H1 (cell line): Measurements from ENCODE around the gene TWIST1. TPM values are rescaled to one million over a fixed set of nuclear protein-coding genes. Genes with fewer than 3 reads are reported as not detected.

Source experiments
- CTCF ChIA-PET: fragments of 300-600 bp; sonication (Branson Sonifier 250); formaldehyde crosslinking; loops from one replicate; lab custom pipeline; 2021; ENCODE audit not compliant: partially characterized antibody; lab: Charles Lee
- POLR2A ChIA-PET: fragments of 300-600 bp; sonication (Branson Sonifier 250); formaldehyde crosslinking; loops from one replicate; lab custom pipeline; 2021; ENCODE audit warnings: inconsistent platforms; ENCODE audit not compliant: partially characterized antibody; lab: Charles Lee
- DNase-seq, 2 experiments: peaks; one replicate each; pipeline versions ENCODE4 v3.0.0 to v3.0.0-alpha.2; 2010 to 2022; ENCODE audit warnings: low spot score in 2 of 2, low read depth in 1 of 2, mixed read lengths in 1 of 2
- FAIRE-seq: peaks from 2 replicates; lab custom pipeline; 2011; peaks lifted over from hg19 to GRCh38; lab: Jason Lieb, UNC
- H2AFZ ChIP-seq: 2 replicates; pipeline ENCODE4 v1.8.1; 2012; ENCODE audit warnings: low read length, inconsistent platforms
- H2AK5ac ChIP-seq: 2 replicates; pipeline ENCODE4 v1.6.1; 2013; ENCODE audit warnings: low read depth, low read length
- H2BK120ac ChIP-seq: replicated peaks from 2 replicates; pipeline ENCODE3; 2013; ENCODE audit warnings: low read depth, low read length, inconsistent platforms
- H2BK12ac ChIP-seq: 2 replicates; pipeline ENCODE4 v1.6.1; 2013; ENCODE audit warnings: low read depth, low read length
- H2BK15ac ChIP-seq: 2 replicates; pipeline ENCODE4 v1.6.1; 2013; ENCODE audit warnings: low read length
- H2BK20ac ChIP-seq: 2 replicates; pipeline ENCODE4 v1.6.1; 2013; ENCODE audit warnings: low read length
- H2BK5ac ChIP-seq: 2 replicates; pipeline ENCODE4 v1.6.1; 2013; ENCODE audit warnings: low read depth, low read length
- H3K14ac ChIP-seq: 2 replicates; pipeline ENCODE4 v1.6.1; 2013; ENCODE audit warnings: inconsistent platforms; ENCODE audit not compliant: insufficient read length
- H3K18ac ChIP-seq: 2 replicates; pipeline ENCODE4 v1.6.1; 2013; ENCODE audit warnings: low read length; ENCODE audit errors: extremely low read depth
- H3K23ac ChIP-seq: 2 replicates; pipeline ENCODE4 v1.6.1; 2013; ENCODE audit warnings: inconsistent platforms; ENCODE audit not compliant: insufficient read length
- H3K23me2 ChIP-seq: 2 replicates; pipeline ENCODE4 v1.6.1; 2013; ENCODE audit warnings: low read depth, low read length
- H3K27ac ChIP-seq: 2 replicates; pipeline ENCODE4 v1.6.1; 2011; ENCODE audit warnings: low read depth, low read length, inconsistent platforms
- H3K27me3 ChIP-seq, 4 experiments: replicated peaks in 1 of 4; 1 replicate in 1 of 4; 2 replicates in 3 of 4; pipeline versions ENCODE4 v1.6.1 to v1.8.1; 2011 to 2013; ENCODE audit warnings: low read length in 3 of 4, mild to moderate bottlenecking in 3 of 4, inconsistent platforms in 2 of 4, mixed read lengths in 2 of 4, moderate library complexity in 1 of 4; ENCODE audit not compliant: control insufficient read depth in 3 of 4, insufficient read depth in 3 of 4; ENCODE audit errors: extremely low read depth in 1 of 4
- H3K36me3 ChIP-seq, 4 experiments: 2 replicates each; pipeline versions ENCODE4 v1.6.1 to v1.8.1; 2011 to 2013; ENCODE audit warnings: mild to moderate bottlenecking in 4 of 4, low read length in 3 of 4, moderate library complexity in 2 of 4, control low read depth in 1 of 4, inconsistent platforms in 1 of 4; ENCODE audit not compliant: insufficient read depth in 4 of 4, control insufficient read depth in 2 of 4
- H3K4ac ChIP-seq: replicated peaks from 2 replicates; pipeline ENCODE3; 2013; ENCODE audit warnings: low read length, low read depth, mixed read lengths, inconsistent platforms; ENCODE audit not compliant: insufficient read length
- H3K4me1 ChIP-seq, 4 experiments: replicated peaks in 1 of 4; 1 replicate in 1 of 4; 2 replicates in 3 of 4; pipeline versions ENCODE4 v1.6.1 to v1.8.1; 2011 to 2013; ENCODE audit warnings: low read length in 3 of 4, inconsistent platforms in 2 of 4, mixed read lengths in 1 of 4; ENCODE audit not compliant: insufficient read depth in 4 of 4, control insufficient read depth in 3 of 4
- H3K4me2 ChIP-seq, 2 experiments: 2 replicates each; pipeline versions ENCODE4 v1.6.1 to v1.8.1; 2011 to 2013; ENCODE audit warnings: low read depth in 2 of 2, low read length in 2 of 2, control low read depth in 1 of 2, inconsistent platforms in 1 of 2, mild to moderate bottlenecking in 1 of 2; ENCODE audit not compliant: insufficient read depth in 1 of 2
- H3K4me3 ChIP-seq, 4 experiments: fragments of 200-600, 300-600 bp in 1 of 4; sonication (generic), shearing (Covaris generic), sonication (Bioruptor Twin) in 1 of 4; 2 replicates each; pipeline versions ENCODE4 v1.5.1 to v1.8.1; 2011 to 2016; ENCODE audit warnings: low read length in 4 of 4, low read depth in 3 of 4, control low read depth in 2 of 4, inconsistent platforms in 2 of 4, mild to moderate bottlenecking in 2 of 4, mixed read lengths in 1 of 4, moderate library complexity in 1 of 4; ENCODE audit not compliant: insufficient read depth in 2 of 4; ENCODE audit errors: extremely low read depth in 1 of 4
- H3K56ac ChIP-seq: replicated peaks from 2 replicates; pipeline ENCODE3; 2013; ENCODE audit warnings: low read depth, mild to moderate bottlenecking, mixed read lengths, low read length, inconsistent platforms; ENCODE audit not compliant: insufficient read length
- H3K79me1 ChIP-seq: 2 replicates; pipeline ENCODE4 v1.6.1; 2013; ENCODE audit warnings: low read depth, low read length, control low read depth
- H3K79me2 ChIP-seq, 2 experiments: 2 replicates each; pipeline versions ENCODE4 v1.6.1 to v1.8.1; 2012 to 2013; ENCODE audit warnings: low read length in 2 of 2, mild to moderate bottlenecking in 2 of 2, inconsistent platforms in 1 of 2; ENCODE audit not compliant: insufficient read depth in 2 of 2, control insufficient read depth in 1 of 2
- H3K9ac ChIP-seq, 4 experiments: replicated peaks in 1 of 4; 1 replicate in 1 of 4; 2 replicates in 3 of 4; pipeline versions ENCODE4 v1.6.1 to v1.8.1; 2011 to 2013; ENCODE audit warnings: low read depth in 3 of 4, low read length in 3 of 4, control low read depth in 2 of 4, mild to moderate bottlenecking in 2 of 4, moderate library complexity in 2 of 4, inconsistent platforms in 1 of 4; ENCODE audit errors: extremely low read depth in 1 of 4
- H3K9me3 ChIP-seq, 2 experiments: 2 replicates each; pipeline versions ENCODE4 v1.6.1 to v1.8.1; 2012 to 2013; ENCODE audit warnings: mild to moderate bottlenecking in 2 of 2, moderate library complexity in 2 of 2, control low read depth in 1 of 2, inconsistent platforms in 1 of 2, low read depth in 1 of 2, low read length in 1 of 2, mixed read lengths in 1 of 2; ENCODE audit not compliant: insufficient read depth in 2 of 2
- H4K20me1 ChIP-seq, 2 experiments: replicated peaks in 1 of 2; 2 replicates each; pipeline versions ENCODE3 to v1.8.1; 2011 to 2013; ENCODE audit warnings: inconsistent platforms in 2 of 2, low read length in 2 of 2, mild to moderate bottlenecking in 1 of 2; ENCODE audit not compliant: insufficient read depth in 2 of 2, control insufficient read depth in 1 of 2
- H4K5ac ChIP-seq: 2 replicates; pipeline ENCODE4 v1.6.1; 2013; ENCODE audit warnings: low read length, low read depth, mixed read lengths, inconsistent platforms; ENCODE audit not compliant: insufficient read length
- H4K8ac ChIP-seq: 2 replicates; pipeline ENCODE4 v1.8.0; 2013; ENCODE audit warnings: mild to moderate bottlenecking, moderate library complexity, low read length, inconsistent platforms; ENCODE audit not compliant: insufficient read depth; ENCODE audit errors: extremely low read depth
- H4K91ac ChIP-seq: replicated peaks from 2 replicates; pipeline ENCODE3; 2013; ENCODE audit warnings: low read length, mixed read lengths, inconsistent platforms; ENCODE audit not compliant: insufficient read length
- ASH2L ChIP-seq: fragments of 200-600, 300-600 bp; sonication (generic); IDR thresholded peaks from one replicate; pipeline ENCODE4 v1.7.1; 2017; ENCODE audit warnings: low read length
- BCL11A ChIP-seq, 2 experiments: IDR thresholded peaks; one replicate each; pipeline ENCODE4 v1.6.1; 2011; ENCODE audit warnings: low read depth in 2 of 2, low read length in 2 of 2, mild to moderate bottlenecking in 2 of 2
- CHD1 ChIP-seq: IDR thresholded peaks from 2 replicates; pipeline ENCODE4 v1.6.1; 2012; ENCODE audit warnings: low read depth, low read length, improper control_type of control experiment
- EP300 ChIP-seq, 2 experiments: IDR thresholded peaks; 1 replicate in 1 of 2; 2 replicates in 1 of 2; pipeline ENCODE4 v1.6.1; 2011 to 2012; ENCODE audit warnings: low read depth in 2 of 2, low read length in 2 of 2, mild to moderate bottlenecking in 2 of 2, borderline replicate concordance in 1 of 2, inconsistent platforms in 1 of 2, moderate library complexity in 1 of 2
- NRF1 ChIP-seq: IDR thresholded peaks from 2 replicates; pipeline ENCODE4 v1.6.1; 2011; ENCODE audit warnings: mild to moderate bottlenecking, low read depth, low read length, improper control_type of control experiment
- PHF8 ChIP-seq: fragments of 200-600 bp; sonication (generic); conservative IDR thresholded peaks from 2 replicates; pipeline ENCODE4 v1.7.1; 2012; ENCODE audit warnings: low read depth, mild to moderate bottlenecking, inconsistent platforms, low read length, moderate library complexity
- SUZ12 ChIP-seq: fragments of 200-600 bp; sonication (generic); IDR thresholded peaks from 2 replicates; pipeline ENCODE4 v1.6.1; 2012; ENCODE audit warnings: mild to moderate bottlenecking, inconsistent platforms, low read length, moderate library complexity, mixed read lengths
- WGBS, 2 experiments: shearing (Covaris generic) in 1 of 2; methylation state at CpG; one replicate each; pipeline versions ENCODE4 v1.1.6 to v1.1.7; 2013 to 2015; ENCODE audit warnings: low lambda C conversion rate in 2 of 2, mixed read lengths in 2 of 2, inconsistent platforms in 1 of 2, low coverage in 1 of 2, missing lambda C conversion rate in 1 of 2; ENCODE audit not compliant: insufficient replicate concordance in 2 of 2, insufficient coverage in 1 of 2, insufficient read length in 1 of 2; ENCODE audit errors: extremely low coverage in 1 of 2, missing lambda C conversion rate in 1 of 2; 5-methylcytosine and 5-hydroxymethylcytosine counted together
- polyA plus RNA-seq, 7 experiments: library from polyadenylated mRNA; depleted of rRNA in 3 of 7; stranded (reverse) in 5 of 7; unstranded in 2 of 7; fragments of >200 nt in 5 of 7; fragments of 200-250 nt in 2 of 7; gene quantifications; 1 replicate in 5 of 7; 2 replicates in 1 of 7; 4 replicates in 1 of 7; pipeline versions ENCODE4 v1.2.1 to v1.2.3, GENCODE V29; 2011 to 2013; ENCODE audit warnings: missing spikeins in 2 of 7, mixed read lengths in 2 of 7
- total RNA-seq: library from RNA; stranded (reverse); fragmentation: NEBNext Ultra II Directional; extraction: Animal tissue kit (Norgen Biotek cat#: 25700); gene quantifications from 2 replicates; pipeline ENCODE4 v1.2.1, GENCODE V29; 2021

The TWIST1 gene
- total and polyA plus RNA-seq, 2 of the 8 experiments (the other 6 are each of a cell fraction or from before 2014, with no cell fraction given): 0.29 to 0.52 TPM

- no peak overlapping the region for H3K27ac ChIP-seq
- H2AFZ ChIP-seq: no peak overlapping the region
- H3K4me1 ChIP-seq: peaks cover 5 to 16% (median 7%) of the 10 kb centered on the region in 4 experiments; a peak in 5 of 7 replicates
- H3K79me2 ChIP-seq: no peaks in the 10 kb centered on the region
- no peaks in the 10 kb centered on the region for H3K9me3 ChIP-seq
- H2AK5ac ChIP-seq: no peak overlapping the region
- no peak overlapping the region for H3K4ac ChIP-seq
- H2BK15ac ChIP-seq: no peak overlapping the region
- H2BK20ac ChIP-seq: no peak overlapping the region
- no peak overlapping the region for H4K91ac ChIP-seq
- H2BK12ac ChIP-seq: no peak overlapping the region
- no peaks in the 10 kb centered on the region for H3K36me3 ChIP-seq
- no peak overlapping the region for H3K9ac ChIP-seq
- H3K4me2 ChIP-seq: no peak overlapping the region
- FAIRE-seq: no peak
- CTCF ChIA-PET: interaction anchor here (0.6 to 1.0 kb wide), 2 partner anchors 150 to 745 kb away, joined by 3 read pairs; no protein-coding TSS in a partner anchor
- POLR2A ChIA-PET: no interaction called here
- no peak overlapping the region for H4K5ac ChIP-seq
- WGBS, 2 experiments: 89% methylated on average over 4 of the region's 4 CpGs; no CpG with 5 or more reads in 1 of the 2 experiments
- H4K20me1 ChIP-seq: peaks cover 0 to 3% of the 10 kb centered on the region in 2 experiments
- no peak overlapping the region for H3K14ac ChIP-seq
- no peaks in the 10 kb centered on the region for H3K79me1 ChIP-seq
- H3K27me3 ChIP-seq: peaks cover 24 to 44% (median 35%) of the 10 kb centered on the region in 4 experiments
- H3K56ac ChIP-seq: no peak overlapping the region
- no peak overlapping the region for H3K4me3 ChIP-seq
- H3K23ac ChIP-seq: no peak overlapping the region
- no peak overlapping the region for H2BK5ac ChIP-seq
- H3K18ac ChIP-seq: no peak overlapping the region
- no peak overlapping the region for H4K8ac ChIP-seq
- H2BK120ac ChIP-seq: no peak overlapping the region
- H3K23me2 ChIP-seq: peaks cover 7% of the 10 kb centered on the region; the same call in 1 of the 2 replicates
- no peak for TF ChIP-seq SUZ12
- no peak for TF ChIP-seq ASH2L
- no peak for TF ChIP-seq CHD1
- no peak for TF ChIP-seq NRF1
- TF ChIP-seq BCL11A (IDR thresholded peaks at IDR 0.05; ENCODE audit: low read depth in 2 of 2, low read length in 2 of 2): no peak
- TF ChIP-seq EP300 (IDR thresholded peaks at IDR 0.05; ENCODE audit: borderline replicate concordance in 1 of 2, low read depth in 2 of 2, low read length in 2 of 2): no peak
- no peak for TF ChIP-seq PHF8
- TF ChIP-seq, all 59 proteins: peak for 0
- DNase-seq: no peak
Observed at GRCh38 chr7:19102884-19103283, 14.6 kb downstream of the TWIST1 start.
